ENCODE data around the gene CBFA2T2. TPM values are rescaled to one million over a fixed set of nuclear protein-coding genes. Genes with fewer than 3 reads are reported as not detected.

The CBFA2T2 gene
- total RNA-seq, 1 donor = 5.6 TPM

DNA sequence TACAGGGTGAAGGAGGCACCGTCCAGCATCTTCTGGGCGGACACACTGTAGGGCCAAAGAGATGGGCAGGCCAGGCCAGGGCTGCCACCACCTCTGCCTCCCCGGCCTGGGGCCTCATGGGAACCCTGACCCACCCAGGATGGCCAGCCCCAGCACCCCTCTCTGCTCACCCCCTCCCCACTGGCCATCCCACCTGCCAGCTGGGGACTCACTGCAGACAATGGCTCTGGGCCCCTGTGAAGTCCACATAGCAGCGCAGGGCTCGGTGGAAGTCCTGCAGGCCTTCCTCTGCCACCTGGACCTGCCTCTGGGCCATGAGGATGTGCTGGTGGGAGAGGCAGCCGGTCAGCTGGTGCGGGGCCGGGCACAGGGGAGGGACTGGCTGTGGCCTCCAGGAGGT, 168.6 kb downstream of the CBFA2T2 start:
- TF ChIP-seq, protein P1, sequence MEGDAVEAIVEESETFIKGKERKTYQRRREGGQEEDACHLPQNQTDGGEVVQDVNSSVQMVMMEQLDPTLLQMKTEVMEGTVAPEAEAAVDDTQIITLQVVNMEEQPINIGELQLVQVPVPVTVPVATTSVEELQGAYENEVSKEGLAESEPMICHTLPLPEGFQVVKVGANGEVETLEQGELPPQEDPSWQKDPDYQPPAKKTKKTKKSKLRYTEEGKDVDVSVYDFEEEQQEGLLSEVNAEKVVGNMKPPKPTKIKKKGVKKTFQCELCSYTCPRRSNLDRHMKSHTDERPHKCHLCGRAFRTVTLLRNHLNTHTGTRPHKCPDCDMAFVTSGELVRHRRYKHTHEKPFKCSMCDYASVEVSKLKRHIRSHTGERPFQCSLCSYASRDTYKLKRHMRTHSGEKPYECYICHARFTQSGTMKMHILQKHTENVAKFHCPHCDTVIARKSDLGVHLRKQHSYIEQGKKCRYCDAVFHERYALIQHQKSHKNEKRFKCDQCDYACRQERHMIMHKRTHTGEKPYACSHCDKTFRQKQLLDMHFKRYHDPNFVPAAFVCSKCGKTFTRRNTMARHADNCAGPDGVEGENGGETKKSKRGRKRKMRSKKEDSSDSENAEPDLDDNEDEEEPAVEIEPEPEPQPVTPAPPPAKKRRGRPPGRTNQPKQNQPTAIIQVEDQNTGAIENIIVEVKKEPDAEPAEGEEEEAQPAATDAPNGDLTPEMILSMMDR (IDR thresholded peaks at IDR 0.05; ENCODE audit: insufficient read depth, low read depth, low read length) = no peak
- H3K4me3 ChIP-seq (ENCODE audit: low read depth, low read length) = no peak overlapping the region
- no peak for DNase-seq (ENCODE audit: low read depth)

DNA sequence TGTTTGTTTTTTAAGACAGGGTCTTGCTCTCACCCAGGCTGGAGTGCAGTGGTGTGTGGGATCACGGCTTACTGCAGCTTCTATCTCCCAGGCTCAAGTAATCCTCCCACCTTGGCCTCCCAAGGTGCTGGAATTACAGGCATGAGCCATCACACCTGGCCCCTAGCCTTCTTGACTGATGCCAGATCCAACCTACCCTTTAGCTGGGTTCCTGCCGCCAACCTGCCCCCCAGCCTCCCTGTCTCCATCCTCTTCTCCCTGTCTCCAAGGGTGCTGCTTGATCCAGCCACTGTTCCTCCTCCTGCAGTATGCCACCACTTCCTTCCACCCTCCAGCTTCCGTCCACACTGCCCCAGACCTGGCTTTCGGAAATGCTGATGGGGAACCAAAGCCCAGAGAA, 169.0 kb downstream of the CBFA2T2 start:
- TF ChIP-seq, protein P1 (IDR thresholded peaks at IDR 0.05; ENCODE audit: insufficient read depth, low read depth, low read length) = no peak
- DNase-seq (ENCODE audit: low read depth) = no peak
- H3K4me3 ChIP-seq (ENCODE audit: low read depth, low read length) = no peak overlapping the region

DNA sequence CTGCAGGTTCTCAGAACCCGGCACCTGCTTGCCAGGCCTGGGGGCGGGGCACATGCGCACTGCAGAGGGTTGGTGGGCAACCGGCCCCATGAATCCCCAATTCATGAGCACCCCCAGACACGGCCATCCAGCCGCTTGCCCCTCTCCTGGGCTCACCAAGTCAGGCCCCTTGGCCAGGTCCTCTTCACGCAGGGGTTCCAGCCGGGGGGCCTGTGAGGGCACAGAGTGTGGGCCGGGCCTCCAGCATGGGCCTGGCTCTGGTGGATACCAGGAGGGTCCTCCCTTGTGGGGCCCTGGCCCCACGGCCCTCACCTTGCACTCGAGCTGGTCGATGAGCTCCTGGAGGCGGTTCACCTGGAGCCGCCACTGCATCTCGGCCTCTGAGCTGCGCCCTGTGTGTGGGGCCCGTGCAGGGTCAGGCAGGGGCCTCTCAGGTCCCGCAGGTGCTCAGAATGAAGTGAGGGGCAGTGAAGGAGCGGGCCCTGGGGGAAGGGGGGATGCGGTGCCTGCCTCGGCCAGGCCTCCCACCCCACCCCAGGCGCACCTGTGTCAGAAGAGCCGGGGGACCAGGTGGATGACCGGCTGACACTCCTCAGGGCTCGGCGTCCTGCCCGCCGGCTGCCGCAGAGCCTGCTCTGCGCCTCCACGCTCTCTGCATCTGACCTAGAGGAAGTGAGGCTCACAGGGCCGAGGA, 169.6 kb downstream of the CBFA2T2 start:
- H3K4me3 ChIP-seq (ENCODE audit: low read depth, low read length) = no peak overlapping the region
- no peak for DNase-seq (ENCODE audit: low read depth)
- TF ChIP-seq, protein P1 (IDR thresholded peaks at IDR 0.05; ENCODE audit: insufficient read depth, low read depth, low read length) = no peak

DNA sequence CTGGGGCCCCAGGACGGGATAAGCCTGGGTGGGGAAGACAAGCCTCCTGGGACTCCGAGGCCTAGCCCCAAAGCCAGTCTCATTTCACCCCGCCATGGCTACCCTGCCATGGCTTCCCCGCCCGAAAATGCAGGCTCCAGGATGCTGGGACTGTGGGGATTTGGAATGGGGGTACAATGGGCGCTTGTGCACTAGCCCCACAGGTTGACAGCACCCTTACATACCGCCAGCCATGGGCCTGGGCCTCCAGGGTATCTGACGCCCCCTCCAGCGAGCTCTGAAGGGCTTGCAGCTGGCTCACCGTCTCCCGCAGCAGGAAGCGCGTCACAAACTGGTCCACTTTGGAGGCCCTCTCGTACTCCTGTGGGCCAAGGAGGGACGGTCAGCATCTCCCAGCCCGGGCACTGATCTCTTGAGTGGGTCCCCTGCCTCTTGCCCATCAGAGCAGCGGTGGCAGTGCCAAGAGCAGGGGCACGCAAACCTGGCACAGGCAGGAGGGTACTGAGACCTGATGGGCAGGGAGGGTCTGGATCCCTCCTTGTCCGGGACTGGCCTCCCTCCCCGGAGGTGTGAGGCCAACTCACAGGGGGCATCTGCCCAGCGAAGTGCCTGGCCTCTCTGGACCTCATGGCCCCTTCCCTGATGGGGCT, 170.3 kb downstream of the CBFA2T2 start:
- TF ChIP-seq, protein P1 (IDR thresholded peaks at IDR 0.05; ENCODE audit: insufficient read depth, low read depth, low read length) = no peak
- DNase-seq (ENCODE audit: low read depth) = no peak
- H3K4me3 ChIP-seq (ENCODE audit: low read depth, low read length) = no peak overlapping the region

DNA sequence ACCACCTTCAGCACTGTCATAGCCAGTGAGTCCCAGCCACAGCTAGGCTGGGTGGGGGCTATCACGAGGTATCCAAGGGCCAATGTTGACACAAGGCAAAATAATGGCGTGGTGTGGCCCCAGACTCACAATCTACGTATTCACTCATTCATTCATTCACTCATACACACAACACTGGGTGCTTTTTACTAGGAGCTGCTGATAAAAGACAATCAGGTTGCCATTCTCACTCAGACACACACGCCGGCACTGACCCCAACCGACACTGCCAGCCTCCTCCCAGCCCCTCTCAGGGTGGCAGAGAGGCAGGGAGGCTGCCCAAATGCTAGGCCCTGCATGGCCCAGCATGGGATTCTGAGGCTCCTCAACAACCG, 170.8 kb downstream of the CBFA2T2 start:
- DNase-seq (ENCODE audit: low read depth) = no peak
- TF ChIP-seq, protein P1 (IDR thresholded peaks at IDR 0.05; ENCODE audit: insufficient read depth, low read depth, low read length) = no peak

DNA sequence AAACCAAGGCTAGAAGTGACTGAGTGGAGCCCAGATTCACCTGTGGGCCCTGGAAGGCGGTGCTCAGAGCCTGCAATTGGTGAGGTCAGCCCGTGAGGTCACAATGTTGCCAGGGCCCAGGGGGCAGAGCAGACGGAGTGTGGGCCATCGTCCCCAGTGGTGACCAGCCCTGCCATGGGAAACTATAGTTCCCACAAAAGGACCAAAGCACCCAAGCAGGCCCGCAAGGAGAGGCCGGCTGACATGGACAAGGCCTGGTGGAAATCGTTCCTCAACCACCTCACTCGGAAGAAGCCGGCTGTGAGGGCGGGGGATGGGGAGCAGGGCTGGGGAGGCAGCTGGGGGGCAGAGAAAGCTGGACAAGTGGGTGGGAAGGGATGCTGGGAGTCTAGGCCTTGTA, 172.3 kb downstream of the CBFA2T2 start, which contains the start of gene C20orf144:
TSS of gene C20orf144 (plus strand) at position 156 of the 400 bp plus-strand sequence. CDS start at position 175, 19 bp downstream.
- H3K4me3 ChIP-seq (ENCODE audit: low read depth, low read length) = peak within 1 kb of the TSS; percentile 83
- no peak for DNase-seq (ENCODE audit: low read depth)
- TF ChIP-seq, protein P1 (IDR thresholded peaks at IDR 0.05; ENCODE audit: insufficient read depth, low read depth, low read length) = no peak

More for the DNA sequence above, 170.8 kb downstream of the CBFA2T2 start:
- H3K4me3 ChIP-seq (ENCODE audit: low read depth, low read length) = no peak overlapping the region

Measured in fibroblast of villous mesenchyme (primary cell).